Measurements from ENCODE around the gene MFNG.

The MFNG gene

GRCh38 chr22:37488337-37489135 lies 2.4 kb upstream of the MFNG start:
- no peaks in the 10 kb centered on the region for H3K9me3 Mint-ChIP-seq
- DNase-seq (no peak), ATAC-seq (no peak)
- H3K4me3 Mint-ChIP-seq, result peak overlapping the region in 1 of 2 donors; percentile 49
- H3K27me3 Mint-ChIP-seq, result no peaks in the 10 kb centered on the region
- peaks cover 70% of the 10 kb centered on the region for H3K4me1 Mint-ChIP-seq
- H3K27ac Mint-ChIP-seq, result no peak overlapping the region

- H3K27me3 Mint-ChIP-seq, result no peaks in the 10 kb centered on the region
- no peak for DNase-seq
- peaks cover 70% of the 10 kb centered on the region for H3K4me1 Mint-ChIP-seq
- ATAC-seq, result no peak
- peak overlapping the region; percentile 2 to 69 for H3K27ac Mint-ChIP-seq
- peak overlapping the region; percentile 94 to 96 for H3K4me3 Mint-ChIP-seq
- H3K9me3 Mint-ChIP-seq, result no peaks in the 10 kb centered on the region
These were observed 1.4 kb upstream of the MFNG start for GRCh38 chr22:37487571-37487970.

- peaks cover 72% of the 10 kb centered on the region for H3K4me1 Mint-ChIP-seq
- DNase-seq (no peak), ATAC-seq (no peak)
- peak overlapping the region in 1 of 2 donors; percentile 97 for H3K27ac Mint-ChIP-seq
- H3K4me3 Mint-ChIP-seq, result peak overlapping the region; percentile 94 to 96
- H3K27me3 Mint-ChIP-seq, result no peaks in the 10 kb centered on the region
- no peaks in the 10 kb centered on the region for H3K9me3 Mint-ChIP-seq
These were observed 945 bp upstream of the MFNG start for GRCh38 chr22:37487129-37487528.

- Mint-ChIP-seq H3K27ac (peak overlapping the region; percentile 98 to 99), H3K9me3 (no peaks in the 10 kb centered on the region), H3K4me1 (peaks cover 73% of the 10 kb centered on the region), H3K4me3 (peak overlapping the region; percentile 94 to 96), H3K27me3 (no peaks in the 10 kb centered on the region)
- peak; percentile 26 for ATAC-seq
- peak; percentile 37 to 49 for DNase-seq
These were observed 575 bp downstream of the MFNG start for GRCh38 chr22:37485395-37486223.

GRCh38 chr22:37484480-37485394 lies 1.4 kb downstream of the MFNG start:
- DNase-seq (peak; percentile 63 to 84), ATAC-seq (peak; percentile 78)
- Mint-ChIP-seq H3K9me3 (no peaks in the 10 kb centered on the region), H3K27ac (peak overlapping the region; percentile 98 to 99), H3K4me3 (peak overlapping the region; percentile 94 to 96), H3K4me1 (peaks cover 66% of the 10 kb centered on the region), H3K27me3 (no peaks in the 10 kb centered on the region)

DNA sequence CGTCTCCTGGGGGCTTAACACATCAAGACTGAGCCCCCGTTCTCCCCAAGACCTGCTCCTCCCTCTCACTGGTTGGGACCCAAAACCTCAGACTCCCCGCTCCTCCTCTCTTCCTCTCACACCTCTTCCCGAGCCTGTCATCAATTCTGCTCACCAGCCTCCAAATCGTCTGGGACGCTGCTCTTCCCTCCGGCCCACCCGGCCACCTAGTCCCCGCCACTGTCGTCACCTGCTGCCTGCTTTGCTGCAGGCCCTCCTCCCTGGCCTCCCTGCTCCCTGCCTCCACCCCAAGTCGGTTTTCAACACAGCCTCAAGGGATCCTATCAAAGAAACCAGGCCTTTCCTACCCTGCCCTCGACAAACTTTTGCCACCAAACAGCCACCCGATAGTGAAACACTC lies 3.1 kb downstream of the MFNG start:
- no peaks in the 10 kb centered on the region for H3K27me3 Mint-ChIP-seq
- DNase-seq (no peak), ATAC-seq (no peak)
- peak overlapping the region; percentile 94 to 96 for H3K4me3 Mint-ChIP-seq
- peaks cover 55% of the 10 kb centered on the region for H3K4me1 Mint-ChIP-seq
- peak overlapping the region; percentile 98 to 99 for H3K27ac Mint-ChIP-seq
- no peaks in the 10 kb centered on the region for H3K9me3 Mint-ChIP-seq

GRCh38 chr22:37482244-37482643 lies 3.9 kb downstream of the MFNG start:
- Mint-ChIP-seq H3K4me3 (peak overlapping the region; percentile 11 to 96), H3K4me1 (peaks cover 47% of the 10 kb centered on the region), H3K9me3 (no peaks in the 10 kb centered on the region), H3K27me3 (no peaks in the 10 kb centered on the region), H3K27ac (peak overlapping the region; percentile 98 to 99)
- ATAC-seq (no peak), DNase-seq (no peak)

DNA sequence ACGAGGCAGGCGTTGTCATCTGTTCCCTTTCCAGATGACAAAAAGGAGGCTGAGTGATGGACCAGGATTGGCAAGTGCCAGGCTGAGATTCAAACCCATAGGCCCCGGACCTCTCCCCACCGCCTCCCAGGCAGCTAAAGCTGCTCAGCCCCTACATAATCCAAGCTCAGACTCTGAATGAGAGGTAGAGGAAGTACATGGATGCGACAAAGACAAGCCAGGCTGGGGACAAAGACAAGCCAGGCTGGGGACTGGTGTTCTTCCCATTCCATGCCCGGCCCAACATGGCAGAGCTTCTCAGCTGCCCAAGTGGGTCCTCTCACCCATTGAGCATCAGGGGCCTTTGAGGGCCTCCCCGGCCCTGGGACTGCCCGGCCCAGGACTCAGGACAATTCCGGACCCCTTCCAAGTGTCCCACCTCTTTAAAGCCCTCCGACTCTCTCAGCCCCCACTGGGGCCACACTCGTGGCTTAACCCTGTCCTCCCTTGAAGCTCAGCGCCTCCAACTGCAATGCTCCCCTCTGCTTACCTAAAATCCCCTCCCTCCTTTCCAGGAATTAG lies 4.8 kb downstream of the MFNG start:
- H3K4me1 Mint-ChIP-seq, result peaks cover 39% of the 10 kb centered on the region

GRCh38 chr22:37480387-37481346 lies 5.5 kb downstream of the MFNG start:
- Mint-ChIP-seq H3K9me3 (no peaks in the 10 kb centered on the region), H3K27ac (peak overlapping the region; percentile 0 to 62), H3K27me3 (no peaks in the 10 kb centered on the region), H3K4me1 (peaks cover 37% of the 10 kb centered on the region), H3K4me3 (no peak overlapping the region)
- ATAC-seq (no peak), DNase-seq (no peak)

More for the DNA sequence above, 4.8 kb downstream of the MFNG start:
- peak overlapping the region; percentile 84 to 99 for H3K27ac Mint-ChIP-seq
- H3K9me3 Mint-ChIP-seq, result no peaks in the 10 kb centered on the region
- ATAC-seq, result no peak
- peak overlapping the region in 1 of 2 donors; percentile 5 for H3K4me3 Mint-ChIP-seq
- H3K27me3 Mint-ChIP-seq, result no peaks in the 10 kb centered on the region
- no peak for DNase-seq

DNA sequence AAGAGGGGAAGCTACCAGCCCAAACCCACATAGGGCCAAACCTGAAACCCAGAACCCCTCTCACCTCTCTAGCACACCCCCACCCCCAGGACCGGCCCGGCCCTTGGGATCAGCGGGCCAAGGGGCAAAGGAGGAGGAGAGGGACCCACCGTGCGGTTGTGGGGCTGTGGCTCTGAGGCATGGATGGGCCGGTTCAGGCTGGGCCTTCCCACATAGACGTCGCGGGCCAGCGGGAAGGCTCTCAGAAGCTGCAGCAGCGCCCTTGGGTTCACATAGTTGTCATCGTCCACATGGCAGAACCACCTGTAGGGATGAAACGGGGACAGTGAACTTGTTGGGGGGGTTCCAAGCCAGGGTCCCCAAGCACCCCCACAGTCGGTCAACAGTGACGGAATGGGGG lies 7.0 kb downstream of the MFNG start:
- no peak for DNase-seq
- no peak overlapping the region for H3K27ac Mint-ChIP-seq
- no peaks in the 10 kb centered on the region for H3K9me3 Mint-ChIP-seq
- ATAC-seq, result no peak
- peaks cover 37% of the 10 kb centered on the region for H3K4me1 Mint-ChIP-seq
- no peaks in the 10 kb centered on the region for H3K27me3 Mint-ChIP-seq
- no peak overlapping the region for H3K4me3 Mint-ChIP-seq

GRCh38 chr22:37476389-37477329 lies 9.5 kb downstream of the MFNG start:
- Mint-ChIP-seq H3K4me1 (peaks cover 25% of the 10 kb centered on the region), H3K27me3 (no peaks in the 10 kb centered on the region), H3K27ac (peak overlapping the region; percentile 34 to 74), H3K9me3 (no peaks in the 10 kb centered on the region), H3K4me3 (no peak overlapping the region)
- ATAC-seq (no peak), DNase-seq (no peak)

GRCh38 chr22:37474447-37475090 lies 11.6 kb downstream of the MFNG start:
- Mint-ChIP-seq H3K9me3 (no peaks in the 10 kb centered on the region), H3K4me1 (peaks cover 16% of the 10 kb centered on the region), H3K4me3 (no peak overlapping the region), H3K27me3 (no peaks in the 10 kb centered on the region), H3K27ac (no peak overlapping the region)
- ATAC-seq (no peak), DNase-seq (no peak)

- ATAC-seq, result no peak
- H3K27me3 Mint-ChIP-seq, result no peaks in the 10 kb centered on the region
- H3K4me1 Mint-ChIP-seq, result peaks cover 10% of the 10 kb centered on the region
- no peak for DNase-seq
- H3K27ac Mint-ChIP-seq, result peak overlapping the region; percentile 0 to 42
- no peaks in the 10 kb centered on the region for H3K9me3 Mint-ChIP-seq
- H3K4me3 Mint-ChIP-seq, result no peak overlapping the region
These were observed 12.7 kb downstream of the MFNG start for GRCh38 chr22:37473437-37473946.
